ENCODE data around the gene SLC22A23.

Gene SLC22A23

DNA sequence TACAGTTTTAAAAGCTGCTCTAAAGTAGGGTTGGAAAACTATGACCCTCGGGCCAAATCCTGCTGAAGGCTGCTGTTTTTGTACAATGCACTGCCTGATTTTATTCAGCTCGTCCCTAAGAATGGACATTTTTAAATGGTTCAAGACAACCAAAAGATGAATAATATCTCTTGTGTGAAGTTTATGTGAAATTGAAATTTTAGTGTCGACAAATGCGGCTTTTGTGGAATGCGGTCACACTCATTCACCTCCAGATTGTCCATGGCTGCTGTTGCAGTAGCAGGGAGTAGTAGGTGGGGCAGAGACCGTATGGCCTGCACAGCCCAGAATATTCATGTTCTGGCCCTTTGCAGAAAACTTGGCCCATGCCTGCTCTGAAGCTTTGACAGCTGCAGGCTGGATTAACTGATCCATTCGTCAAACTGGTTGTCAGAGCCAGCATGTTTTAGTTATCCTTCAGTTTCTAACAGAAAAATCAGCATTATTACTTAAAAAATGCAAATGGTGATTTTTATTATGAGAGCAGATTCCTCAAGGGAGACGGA is 106.5 kb downstream of the SLC22A23 start:
- DNase-seq = no peak

DNA sequence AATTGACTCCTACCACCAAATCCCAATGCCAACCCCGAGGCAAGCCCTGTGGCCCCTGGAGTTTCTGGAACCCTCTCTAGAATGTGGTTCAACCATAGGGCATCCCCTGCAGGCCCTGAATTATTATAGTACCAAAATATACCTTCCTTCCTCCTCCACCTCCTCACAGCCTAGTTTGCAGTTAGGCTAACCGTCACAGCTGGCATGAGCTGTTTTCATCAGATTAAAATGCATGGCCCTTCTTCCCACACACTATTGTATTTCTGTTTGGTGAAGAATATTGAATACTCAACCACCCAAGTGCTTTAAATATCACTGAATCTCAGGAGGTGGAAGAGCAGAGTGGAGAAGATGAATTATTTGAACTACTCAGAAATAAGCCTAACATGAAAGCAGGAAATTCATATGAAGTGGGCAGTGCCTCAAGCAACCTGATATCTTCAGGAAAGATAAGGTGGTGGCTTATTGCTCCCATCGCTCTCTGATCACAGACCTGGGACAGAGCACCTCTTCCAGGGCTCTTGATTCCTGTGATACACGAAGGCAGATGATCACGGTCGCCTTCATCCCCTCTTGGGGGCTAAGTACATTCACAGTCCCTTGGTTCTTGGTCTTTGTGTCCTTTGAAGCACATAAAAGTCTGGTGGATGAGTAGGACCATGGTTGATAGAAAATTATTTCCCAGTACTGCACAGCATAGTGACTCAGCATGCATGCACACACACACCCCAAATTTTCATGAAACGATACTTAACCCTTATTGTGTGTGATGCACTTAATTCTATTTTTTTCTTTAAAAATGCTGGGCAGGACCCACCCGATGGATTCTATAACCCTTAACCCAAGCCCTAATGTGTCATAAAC is 107.2 kb downstream of the SLC22A23 start:
- DNase-seq = no peak

DNA sequence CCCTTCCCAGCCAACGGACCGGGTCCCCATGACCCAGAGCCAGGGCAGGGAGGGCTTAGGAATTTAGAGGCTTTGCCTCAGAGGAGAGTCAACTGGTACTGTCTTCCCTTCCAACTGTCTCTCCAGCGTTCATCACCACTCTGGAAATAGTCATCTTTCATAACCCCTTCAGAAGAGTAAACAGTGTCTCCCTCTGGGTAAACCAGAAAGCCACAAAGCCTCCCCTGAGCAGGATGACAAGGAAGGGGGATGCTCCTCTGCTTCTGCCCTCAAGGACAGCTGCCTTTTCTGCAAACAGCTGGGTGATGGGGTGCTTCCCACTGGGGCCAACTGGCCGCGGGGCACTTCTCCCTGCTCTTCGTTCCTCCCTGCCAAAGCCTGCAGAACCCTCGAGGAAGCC is 108.0 kb downstream of the SLC22A23 start:
- DNase-seq = no peak

DNA sequence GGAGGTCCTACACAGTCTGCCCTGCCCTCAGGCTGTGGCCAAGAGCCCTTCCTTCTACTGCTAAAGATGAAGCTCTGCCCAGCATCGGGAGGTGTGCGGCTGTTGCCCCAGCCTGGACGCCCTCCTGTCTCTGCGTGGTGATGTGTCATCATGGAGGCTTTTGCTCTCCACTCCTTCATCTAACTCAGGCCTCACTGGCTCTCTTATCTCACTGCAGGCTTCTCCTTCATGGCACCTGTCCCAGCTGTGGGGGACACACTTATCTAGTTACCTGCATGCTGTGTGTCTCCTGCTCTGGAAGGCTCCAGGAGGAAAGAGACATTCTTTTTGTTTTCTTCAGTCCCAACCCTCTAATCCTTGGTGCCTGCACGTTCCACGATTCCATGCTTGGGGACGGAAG is 109.0 kb downstream of the SLC22A23 start:
- no peak for DNase-seq

DNA sequence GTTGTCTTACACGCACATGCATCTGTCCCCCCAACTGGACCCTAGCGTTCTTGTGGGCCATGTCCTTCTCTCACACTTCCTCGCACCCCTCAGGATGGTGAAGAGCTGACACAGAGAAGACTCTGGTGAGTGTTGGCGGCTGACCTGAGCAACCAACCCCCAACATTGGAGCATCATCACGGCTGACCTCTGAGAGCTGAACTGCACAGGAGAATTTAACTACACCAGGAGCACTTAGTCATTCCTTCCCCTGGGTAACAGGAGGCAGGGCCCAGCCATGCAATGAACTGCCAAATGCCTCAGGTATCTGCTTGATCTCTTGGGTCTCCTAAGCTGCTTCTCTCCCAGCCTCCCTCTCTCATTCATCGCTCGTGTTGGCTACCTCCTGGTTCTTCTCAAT is 109.6 kb downstream of the SLC22A23 start:
- no peak for DNase-seq

DNA sequence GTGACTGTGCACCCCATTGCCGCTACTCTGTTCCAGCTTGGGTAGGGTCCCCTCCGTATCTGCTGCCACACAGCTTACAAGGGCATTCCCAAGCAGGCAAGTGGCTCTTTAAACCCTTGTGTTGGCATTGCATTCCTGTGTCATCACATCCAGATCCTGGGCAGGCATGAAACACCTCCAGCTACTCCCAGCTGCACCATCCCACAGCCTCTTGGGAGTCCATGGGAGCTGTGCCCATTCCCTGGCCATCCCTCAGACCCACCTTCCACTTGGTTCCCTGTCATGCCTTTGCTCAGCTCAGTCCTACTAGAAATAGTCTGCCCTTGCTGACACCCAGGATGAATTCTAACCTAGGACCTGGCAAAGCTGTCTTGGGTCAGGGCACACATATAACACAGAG is 110.4 kb downstream of the SLC22A23 start:
- DNase-seq = no peak

DNA sequence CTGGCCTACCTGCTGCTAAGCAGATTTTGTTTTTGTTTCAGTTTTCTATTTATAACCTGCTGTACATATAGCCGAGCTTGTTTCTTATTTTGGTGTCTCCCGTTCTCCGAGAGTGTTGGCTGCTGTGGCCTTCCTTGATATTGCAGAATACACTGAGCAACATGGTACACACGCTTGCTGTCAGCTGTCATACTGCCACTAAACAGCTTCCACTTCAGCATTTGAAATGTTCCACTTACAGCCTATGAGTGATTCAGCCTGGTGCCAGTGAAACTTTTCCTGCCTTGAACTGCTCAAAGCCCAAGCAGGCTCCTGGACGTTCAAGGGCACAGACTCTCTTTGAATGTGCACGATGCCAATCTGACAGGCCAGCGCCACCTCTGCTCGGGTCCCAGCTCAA is 111.0 kb downstream of the SLC22A23 start:
- no peak for DNase-seq

DNA sequence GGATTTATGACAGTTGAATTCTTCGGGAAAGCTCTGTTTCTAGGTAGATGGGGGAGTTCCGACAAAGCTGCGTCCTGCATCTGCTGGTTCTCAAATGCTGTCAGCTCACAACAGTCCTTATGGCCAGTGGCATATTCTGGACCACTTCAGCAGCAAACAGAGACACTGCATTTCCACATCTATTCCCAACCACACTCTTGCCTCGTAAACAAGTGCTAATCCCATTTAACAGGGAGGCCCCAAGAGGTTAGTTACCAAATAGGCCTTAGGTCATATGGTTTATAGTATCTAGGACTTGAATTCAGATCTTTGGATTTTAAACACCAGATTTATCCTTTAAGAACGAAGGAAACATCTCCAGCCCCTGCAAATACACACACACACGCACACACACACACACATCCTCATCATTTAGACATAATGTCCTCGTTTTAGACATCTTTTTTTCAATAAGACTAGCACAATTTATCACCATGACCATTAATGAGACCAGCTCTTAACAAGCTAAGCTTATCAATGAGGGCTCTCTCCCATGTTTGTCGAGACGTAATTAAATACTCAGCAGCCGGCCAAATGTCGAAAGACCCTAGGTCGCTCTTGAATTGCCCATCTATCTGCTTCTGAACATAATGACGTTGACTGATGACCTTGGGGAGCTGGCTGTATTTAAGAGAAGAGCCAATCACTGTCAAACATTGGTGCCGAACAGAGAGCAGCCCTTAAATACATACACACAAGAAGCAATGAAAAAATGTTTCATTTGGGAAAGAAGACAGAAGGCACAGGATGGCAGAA is 113.6 kb downstream of the SLC22A23 start:
- no peak for DNase-seq

DNA sequence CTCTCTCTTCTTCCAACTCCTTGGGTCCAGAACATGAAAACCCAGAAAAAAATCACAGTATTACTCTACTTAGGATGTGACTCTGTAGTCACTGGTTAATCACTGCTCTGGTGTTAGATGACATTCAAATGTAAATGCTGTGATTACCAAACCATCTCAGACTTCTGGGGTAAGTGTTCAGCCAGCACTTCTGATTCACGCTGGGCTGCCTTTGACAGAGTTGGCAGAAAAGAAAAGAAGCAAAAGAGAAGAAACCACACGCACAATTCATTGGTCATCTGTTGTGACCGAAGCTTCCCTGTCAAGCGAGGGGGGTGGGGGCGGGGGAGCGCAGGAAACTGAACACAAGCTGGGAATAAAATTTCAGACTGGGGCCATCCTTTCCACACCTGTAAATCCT is 115.4 kb downstream of the SLC22A23 start:
- no peak for DNase-seq

DNA sequence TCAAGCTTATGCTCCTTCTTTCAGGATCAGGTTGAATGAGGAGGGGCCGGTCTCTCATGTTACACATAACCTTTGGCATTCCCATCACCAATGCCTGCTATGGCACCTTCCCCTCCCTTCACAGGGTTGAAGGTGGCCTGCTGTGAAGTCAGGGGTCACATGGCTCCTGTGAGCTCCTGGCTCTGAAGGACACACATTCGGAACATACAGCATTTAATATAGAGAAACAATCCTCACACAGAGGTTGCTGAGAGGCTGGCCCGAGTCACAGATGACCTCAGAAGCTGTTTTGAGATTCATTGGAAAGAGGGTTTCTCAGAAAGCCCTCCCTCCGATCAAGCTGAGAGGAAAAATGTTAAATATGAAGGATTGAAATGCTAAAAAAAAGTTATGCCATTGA is 116.0 kb downstream of the SLC22A23 start:
- no peak for DNase-seq

DNA sequence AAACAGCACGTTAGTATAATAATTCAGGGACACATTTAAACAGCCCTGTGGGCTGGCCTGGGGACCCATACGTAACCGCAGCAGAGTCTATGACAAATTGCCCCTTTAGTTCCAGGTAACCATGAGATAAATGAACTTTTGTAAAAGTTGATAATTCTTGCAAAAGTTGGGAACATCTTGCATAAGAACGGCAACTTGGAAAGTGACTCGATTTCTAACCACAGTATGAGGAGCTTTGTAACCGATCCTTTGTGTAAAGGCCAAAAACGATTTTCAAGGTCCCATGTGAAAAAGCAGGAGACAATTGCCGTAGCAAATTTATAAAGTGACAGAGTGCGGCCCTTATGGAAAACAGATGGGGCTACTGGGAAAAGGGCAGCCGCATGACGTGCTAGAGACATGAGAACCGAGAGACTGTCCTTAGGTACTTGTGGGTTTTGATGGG is 116.5 kb downstream of the SLC22A23 start:
- no peak for DNase-seq

DNA sequence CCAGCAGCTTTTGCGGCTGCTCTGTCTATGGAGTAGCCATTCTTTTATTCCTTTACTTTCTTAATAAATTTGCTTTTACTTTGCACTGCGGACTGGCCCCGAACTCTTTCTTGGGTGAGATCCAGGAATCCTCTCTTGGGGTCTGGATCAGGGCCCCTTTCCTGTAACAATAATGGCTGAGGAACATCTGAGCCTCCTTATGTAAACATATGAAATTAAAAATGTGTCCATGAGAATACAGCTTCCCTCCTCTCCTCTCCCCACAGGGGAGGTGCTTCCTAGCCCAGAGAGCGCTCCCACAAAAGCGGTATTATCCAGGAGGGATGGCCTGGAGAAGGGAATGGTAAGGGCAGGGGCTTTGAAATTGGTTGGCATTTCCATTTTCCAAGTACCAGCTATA is 117.0 kb downstream of the SLC22A23 start:
- no peak for DNase-seq

DNA sequence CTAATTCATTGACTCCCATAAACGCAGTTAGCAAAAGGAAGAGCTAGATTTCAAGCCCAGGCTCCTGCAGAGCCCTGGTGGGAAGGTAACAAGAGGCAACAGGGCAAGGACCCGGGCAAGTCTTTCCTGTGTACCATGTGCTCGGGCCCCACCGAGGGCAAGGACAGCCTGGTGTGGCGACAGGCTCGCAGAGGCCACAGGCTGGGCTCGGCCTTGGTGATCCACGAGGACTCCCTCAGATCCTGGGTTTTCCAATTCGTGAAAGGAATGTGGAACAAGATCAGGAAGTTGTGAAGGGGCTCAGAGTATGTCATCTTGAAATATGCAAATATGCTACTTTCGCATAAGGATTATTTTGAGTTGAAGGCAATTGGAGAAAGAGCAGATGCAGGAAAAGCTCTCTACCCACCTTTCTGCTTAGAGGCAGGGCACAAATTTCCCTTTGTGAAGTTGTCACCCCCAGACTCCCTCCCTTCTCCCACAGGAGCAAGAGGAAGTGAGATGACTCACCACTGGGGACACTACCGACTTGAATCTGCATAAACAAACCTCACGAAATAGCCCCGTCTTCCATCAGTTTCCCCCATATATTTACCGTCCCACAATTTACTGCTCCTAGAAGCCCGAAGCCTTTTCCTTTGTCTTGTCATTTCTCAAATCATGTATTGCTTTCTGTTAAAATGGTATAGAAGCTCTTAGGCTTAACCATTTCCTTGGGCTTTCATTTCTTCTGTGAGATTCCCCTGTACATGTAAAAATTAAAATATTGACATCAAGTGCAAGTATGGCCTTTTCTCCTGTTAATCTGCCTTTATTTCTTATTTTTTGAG is 119.1 kb downstream of the SLC22A23 start:
- peak in 1 of 2 experiments; percentile 18 for DNase-seq

DNA sequence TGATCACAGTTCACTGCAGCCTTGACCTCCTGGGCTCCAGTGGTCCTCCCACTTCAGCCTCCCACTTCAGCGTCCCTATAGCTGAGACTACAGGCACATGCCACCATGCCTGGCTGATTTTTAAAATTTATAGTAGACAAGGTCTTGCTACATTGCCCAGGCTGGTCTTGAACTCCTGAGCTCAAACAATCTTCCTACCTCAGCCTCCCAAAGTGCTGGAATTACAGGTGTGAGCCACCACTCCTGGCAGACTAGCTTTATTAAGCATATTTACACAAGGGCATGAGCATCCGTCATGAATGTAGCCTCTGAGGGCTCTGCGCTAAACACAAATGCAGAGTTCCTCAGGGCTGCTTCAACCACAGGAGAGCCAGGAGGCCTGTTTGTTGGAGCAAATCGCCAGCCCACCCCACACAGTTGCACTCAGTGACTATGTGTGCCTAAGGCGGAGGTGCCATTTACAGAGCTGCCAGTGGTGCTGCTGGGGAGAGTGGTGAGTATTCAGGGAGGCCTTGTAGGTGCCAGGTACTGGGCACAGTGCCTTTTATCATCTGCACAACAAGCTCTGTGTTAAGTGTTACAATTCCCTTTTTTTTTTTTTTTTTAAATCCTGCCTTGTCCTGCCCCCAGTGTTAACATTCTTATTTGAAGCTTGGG is 119.9 kb downstream of the SLC22A23 start:
- no peak for DNase-seq

DNA sequence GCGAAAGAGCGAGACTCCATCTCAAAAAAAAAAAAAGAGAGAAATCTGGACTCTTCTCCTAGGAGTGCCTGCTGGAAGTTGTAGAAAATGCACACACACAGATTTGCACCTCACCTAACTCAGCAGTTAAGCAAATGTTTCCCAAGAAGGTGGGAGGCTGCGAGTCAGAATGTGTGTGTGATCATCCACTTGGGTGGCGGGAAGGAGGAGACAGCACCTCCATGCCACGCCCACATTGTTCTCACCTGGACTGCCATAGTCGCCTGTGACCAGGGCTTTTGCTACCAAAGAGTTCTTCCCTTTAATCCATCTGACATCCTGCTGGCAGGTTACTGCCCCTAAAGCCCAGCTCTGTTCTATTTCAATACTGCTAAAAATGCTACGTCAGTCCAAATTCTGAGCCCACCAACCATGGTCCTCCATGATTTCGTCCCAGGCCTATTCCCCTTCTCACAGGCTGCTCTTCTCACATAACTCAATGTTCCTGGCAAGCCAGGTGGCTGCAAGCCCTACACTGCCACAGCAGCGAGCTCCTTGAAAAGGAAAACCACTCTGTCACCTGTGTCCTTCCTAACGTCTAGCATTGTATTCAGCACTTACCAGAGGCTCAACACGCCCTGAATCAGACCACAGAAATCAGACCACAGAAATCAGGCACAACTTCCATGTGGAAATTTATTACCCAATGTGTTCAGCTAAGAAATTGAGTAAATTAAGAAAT is 120.6 kb downstream of the SLC22A23 start:
- no peak for DNase-seq

DNA sequence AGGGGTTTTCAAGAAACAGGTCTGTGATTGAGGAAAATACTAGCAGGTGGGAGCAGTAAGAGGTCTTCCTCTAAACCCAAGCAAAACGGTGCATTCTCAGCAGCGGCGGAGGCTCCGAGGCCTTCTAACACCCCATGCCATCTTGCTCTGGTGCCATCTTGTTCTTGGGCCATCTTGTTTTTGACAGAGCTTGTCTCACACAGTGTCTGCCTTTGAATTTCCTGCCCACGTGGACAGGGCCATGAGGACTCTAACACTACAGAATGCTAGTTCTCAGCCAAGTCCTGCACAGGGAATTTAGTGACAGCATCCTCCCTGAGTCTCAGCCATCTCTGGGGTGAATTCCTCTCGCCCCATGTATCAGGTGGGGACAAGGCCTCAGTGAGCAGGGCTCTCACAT is 121.7 kb downstream of the SLC22A23 start:
- DNase-seq = no peak

DNA sequence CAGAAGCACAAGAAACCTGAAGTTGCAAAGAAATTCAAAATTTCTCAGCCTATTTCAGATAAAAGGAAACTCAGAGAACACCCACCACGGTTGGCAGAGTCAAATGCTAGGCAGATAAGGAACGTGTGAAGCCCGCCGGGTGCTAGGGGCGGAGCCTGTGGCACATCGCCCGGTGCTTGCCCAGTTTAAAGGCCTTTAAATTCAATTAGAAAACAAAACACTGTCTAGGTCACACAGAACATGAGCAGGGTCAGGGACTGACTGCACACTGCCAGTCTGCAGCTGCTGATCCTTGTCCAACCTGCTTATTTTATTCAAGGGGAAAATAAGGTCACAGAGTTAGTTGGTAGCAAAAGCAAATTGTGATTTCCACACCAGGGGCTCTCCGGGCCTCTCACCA is 122.3 kb downstream of the SLC22A23 start:
- DNase-seq = no peak

DNA sequence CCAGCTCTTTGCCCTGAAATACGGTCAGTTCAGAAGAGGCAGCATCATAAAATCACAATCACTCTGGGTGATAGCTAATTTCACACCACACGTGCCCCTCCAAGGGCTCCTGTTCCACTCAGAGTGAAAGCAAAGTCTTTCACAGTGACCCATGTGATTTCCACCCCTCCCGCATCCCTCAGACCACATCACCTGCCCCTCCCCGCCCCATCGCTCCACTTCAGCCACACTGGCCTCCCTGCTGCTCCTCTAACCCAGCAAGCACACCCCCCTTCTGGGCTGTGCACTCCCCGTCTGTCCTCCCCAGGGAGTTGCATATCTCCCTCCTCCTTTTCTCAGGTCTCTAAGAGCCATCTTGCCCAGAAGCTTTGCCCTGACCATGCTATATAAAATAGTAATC is 123.6 kb downstream of the SLC22A23 start:
- no peak for DNase-seq

DNA sequence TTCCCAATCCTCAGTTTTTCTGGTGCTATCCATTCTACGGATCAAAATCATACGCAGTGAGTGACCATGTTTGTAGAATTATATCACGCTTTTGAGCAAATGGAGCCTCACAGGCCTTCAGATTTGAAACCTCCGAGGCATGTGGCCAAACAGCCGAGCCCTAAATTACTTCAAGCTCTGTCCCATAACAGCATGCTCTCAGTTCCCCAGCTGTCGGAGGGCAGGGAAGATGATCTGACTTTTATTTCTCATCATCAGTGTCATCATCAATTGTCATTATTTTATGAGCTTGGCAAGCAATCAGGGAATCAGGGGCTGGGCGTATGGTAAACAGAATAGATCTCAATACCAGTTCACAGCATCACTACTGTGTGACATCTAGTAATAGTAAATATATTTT is 124.9 kb downstream of the SLC22A23 start:
- no peak for DNase-seq

DNA sequence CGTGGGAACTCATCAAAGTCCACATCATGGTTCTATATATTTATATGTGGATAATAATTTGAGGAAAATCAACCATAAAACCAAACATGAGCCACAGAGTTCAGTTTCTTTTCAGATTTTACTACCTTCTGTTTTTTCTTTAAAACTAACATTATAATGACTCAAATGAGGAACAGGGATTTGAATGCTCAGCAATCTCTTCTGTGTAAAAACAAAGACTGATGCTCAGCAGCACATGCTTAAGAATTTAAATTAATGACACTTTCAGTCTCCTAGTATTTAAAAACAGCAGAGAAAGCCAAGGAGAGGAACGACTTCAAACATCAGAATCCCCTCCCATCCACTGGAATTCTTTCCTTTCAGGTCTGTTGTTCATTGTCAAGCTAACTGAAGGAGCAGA is 125.4 kb downstream of the SLC22A23 start:
- DNase-seq = no peak

DNA sequence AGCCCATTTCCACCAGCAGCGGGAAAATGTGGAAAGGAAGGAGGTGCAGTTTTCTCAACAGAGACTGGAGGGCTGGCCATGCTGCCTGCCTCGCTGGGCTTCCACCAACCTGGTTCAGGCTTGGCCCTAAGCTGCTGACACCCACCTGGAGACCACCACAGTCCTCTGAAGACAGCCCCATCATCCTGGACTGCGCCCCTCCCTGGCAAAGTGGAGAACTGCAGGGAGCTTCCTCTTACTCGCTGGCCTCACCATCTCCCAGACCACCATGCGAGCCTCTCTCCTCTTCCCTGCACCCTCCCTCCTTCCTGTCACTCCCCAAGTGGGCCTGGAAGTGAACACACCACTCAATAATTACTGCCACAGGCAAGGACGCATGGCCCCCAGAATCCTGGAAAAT is 126.7 kb downstream of the SLC22A23 start:
- DNase-seq = no peak
